ENCODE results near the gene EML6.

EML6 gene

DNA sequence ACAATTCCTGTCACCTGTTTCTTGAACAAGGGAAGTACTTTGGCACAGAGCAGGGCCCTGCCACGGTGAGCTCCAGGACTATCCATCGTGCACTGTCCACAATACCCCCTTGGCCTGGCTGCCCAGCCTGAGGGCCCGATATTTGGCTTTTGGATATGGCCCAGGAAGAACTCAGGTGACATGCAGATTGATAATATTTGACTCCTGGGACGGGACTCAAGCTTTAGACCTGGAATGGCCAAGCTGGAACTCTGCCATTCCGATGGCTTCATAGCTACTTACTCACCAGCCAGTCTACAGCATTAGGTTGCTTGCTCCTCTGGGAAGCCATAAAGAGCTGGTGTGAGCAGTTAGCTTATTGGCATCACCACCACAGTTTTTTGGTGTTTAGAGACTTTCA, 26.6 kb downstream of the EML6 start:
- H3K9ac ChIP-seq (ENCODE audit: low read depth, low read length, poor library complexity) = no peak overlapping the region
- no peak overlapping the region for H2AFZ ChIP-seq (ENCODE audit: low read length)
- H3K27ac ChIP-seq (replicated peaks; ENCODE audit: low read length) = no peak overlapping the region
- no peak overlapping the region for H3K23ac ChIP-seq (ENCODE audit: low read depth, low read length, poor library complexity)
- H3K27me3 ChIP-seq (ENCODE audit: control insufficient read depth in 3 of 3, insufficient read depth in 3 of 3, low read depth in 1 of 3, low read length in 3 of 3) = peaks cover 0 to 9% (median 0%) of the 10 kb centered on the region in 3 experiments
- H4K91ac ChIP-seq (ENCODE audit: low read depth, low read length, poor library complexity) = no peak overlapping the region
- no peaks in the 10 kb centered on the region for H3K9me3 ChIP-seq (replicated peaks in 1 of 2; ENCODE audit: control insufficient read depth in 2 of 2, insufficient read depth in 1 of 2, low read depth in 1 of 2, low read length in 2 of 2)
- H3K36me3 ChIP-seq (replicated peaks in 1 of 2; ENCODE audit: control insufficient read depth in 2 of 2, insufficient read depth in 2 of 2, low read length in 2 of 2) = no peaks in the 10 kb centered on the region
- H4K8ac ChIP-seq (ENCODE audit: low read depth, low read length) = no peak overlapping the region
- no peak overlapping the region for H3K18ac ChIP-seq (ENCODE audit: low read length)
- H2AK5ac ChIP-seq (ENCODE audit: low read depth, low read length) = no peak overlapping the region
- H2BK12ac ChIP-seq (ENCODE audit: low read length) = no peak overlapping the region
- no peak overlapping the region for H3K4me2 ChIP-seq (ENCODE audit: insufficient read depth, low read length, poor library complexity, severe bottlenecking)
- no peaks in the 10 kb centered on the region for H3K79me1 ChIP-seq (ENCODE audit: low read depth, low read length)
- H2BK5ac ChIP-seq (ENCODE audit: low read length) = no peak overlapping the region
- H3K4ac ChIP-seq (ENCODE audit: low read length) = no peak overlapping the region
- DNase-seq (ENCODE audit: low spot score) = no peak
- no CpG with 5 or more reads among the region's 5 CpGs for WGBS, 2 donors (ENCODE audit: extremely low coverage in 2 of 2, insufficient read length in 2 of 2, insufficient replicate concordance in 1 of 2)
- peaks cover 0 to 4% of the 10 kb centered on the region in 2 donors for H3K4me1 ChIP-seq (ENCODE audit: control insufficient read depth in 2 of 2, insufficient read depth in 1 of 2, low read depth in 1 of 2, low read length in 2 of 2)
- H3K4me3 ChIP-seq (ENCODE audit: low read length in 2 of 2) = no peak overlapping the region
- H2BK15ac ChIP-seq (ENCODE audit: low read length) = no peak overlapping the region
- H3K14ac ChIP-seq (ENCODE audit: low read length) = no peak overlapping the region
- H2BK120ac ChIP-seq (ENCODE audit: low read depth, low read length) = no peak overlapping the region

DNA sequence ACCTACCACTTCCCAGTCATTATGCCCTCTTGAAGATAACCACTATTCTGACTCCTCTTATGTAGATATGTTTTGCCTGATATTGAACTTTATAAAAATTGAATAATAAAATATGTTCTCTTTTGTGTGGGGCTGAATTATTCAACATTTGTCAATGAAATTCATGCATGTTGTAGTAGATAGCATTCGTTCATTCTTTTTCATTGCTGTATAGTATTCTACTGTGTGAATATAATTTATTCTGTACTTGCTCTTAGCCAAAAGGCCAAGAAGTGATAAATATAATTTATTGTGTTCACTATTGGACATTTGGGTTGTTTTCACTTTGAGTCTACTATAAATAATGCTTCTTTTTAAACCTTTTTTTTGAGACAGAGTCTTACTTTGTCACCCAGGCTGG, 29.0 kb downstream of the EML6 start:
- Histone ChIP-seq H2BK15ac (ENCODE audit: low read length) (no peak overlapping the region), H3K14ac (ENCODE audit: low read length) (no peak overlapping the region), H3K4me1 (ENCODE audit: control insufficient read depth in 2 of 2, insufficient read depth in 1 of 2, low read depth in 1 of 2, low read length in 2 of 2) (no peaks in the 10 kb centered on the region), H3K4me2 (ENCODE audit: insufficient read depth, low read length, poor library complexity, severe bottlenecking) (no peak overlapping the region), H2BK120ac (ENCODE audit: low read depth, low read length) (no peak overlapping the region), H4K91ac (ENCODE audit: low read depth, low read length, poor library complexity) (no peak overlapping the region), H2AK5ac (ENCODE audit: low read depth, low read length) (no peak overlapping the region), H4K8ac (ENCODE audit: low read depth, low read length) (no peak overlapping the region), H3K9ac (ENCODE audit: low read depth, low read length, poor library complexity) (no peak overlapping the region), H3K4me3 (ENCODE audit: low read length in 2 of 2) (no peak overlapping the region), H3K79me1 (ENCODE audit: low read depth, low read length) (no peaks in the 10 kb centered on the region), H3K36me3 (replicated peaks in 1 of 2; ENCODE audit: control insufficient read depth in 2 of 2, insufficient read depth in 2 of 2, low read length in 2 of 2) (no peaks in the 10 kb centered on the region), H3K27ac (replicated peaks; ENCODE audit: low read length) (no peak overlapping the region), H3K4ac (ENCODE audit: low read length) (no peak overlapping the region), H3K9me3 (replicated peaks in 1 of 2; ENCODE audit: control insufficient read depth in 2 of 2, insufficient read depth in 1 of 2, low read depth in 1 of 2, low read length in 2 of 2) (peaks cover 0 to 3% of the 10 kb centered on the region in 2 donors), H2BK12ac (ENCODE audit: low read length) (no peak overlapping the region), H3K18ac (ENCODE audit: low read length) (no peak overlapping the region), H2BK5ac (ENCODE audit: low read length) (no peak overlapping the region), H3K23ac (ENCODE audit: low read depth, low read length, poor library complexity) (no peak overlapping the region), H3K27me3 (ENCODE audit: control insufficient read depth in 3 of 3, insufficient read depth in 3 of 3, low read depth in 1 of 3, low read length in 3 of 3) (peaks cover 0 to 4% (median 0%) of the 10 kb centered on the region in 3 experiments), H2AFZ (ENCODE audit: low read length) (no peak overlapping the region)
- DNase-seq (ENCODE audit: low spot score) = no peak
- no CpG with 5 or more reads among the region's 1 CpG for WGBS, 2 donors (ENCODE audit: extremely low coverage in 2 of 2, insufficient read length in 2 of 2, insufficient replicate concordance in 1 of 2)

DNA sequence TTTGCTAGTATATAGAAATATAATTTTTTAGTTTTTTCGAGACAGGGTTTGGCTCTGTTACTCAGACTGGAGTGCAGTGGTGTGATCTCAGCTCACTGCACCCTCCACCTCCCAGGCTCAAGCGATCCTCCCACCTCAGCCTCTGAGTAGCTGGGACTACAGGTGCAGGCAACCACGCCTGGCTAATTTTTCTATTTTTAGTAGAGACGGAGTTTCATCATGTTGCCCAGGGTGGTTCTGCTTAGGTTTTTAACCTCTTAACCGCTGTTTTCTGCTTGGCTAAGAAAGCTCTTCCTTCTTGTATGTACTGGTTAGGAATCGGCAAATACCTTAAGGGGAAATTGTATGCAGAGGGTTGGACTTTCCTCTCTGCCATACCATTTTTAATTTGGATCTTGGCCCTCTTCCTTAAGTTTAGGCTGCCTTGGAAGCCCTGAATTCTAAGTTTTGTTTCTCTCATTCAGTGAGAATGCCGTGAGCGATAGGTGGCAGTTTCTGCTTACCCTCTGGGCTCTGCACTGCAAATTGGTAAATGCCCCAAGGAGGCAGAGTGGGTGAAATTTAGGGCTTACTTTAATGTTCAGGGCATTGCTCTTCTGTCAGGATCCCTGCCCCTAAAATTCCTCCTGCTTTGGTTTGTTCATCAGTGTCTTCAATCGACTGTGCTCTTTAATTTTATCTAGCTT, 32.3 kb downstream of the EML6 start:
- no peak overlapping the region for H4K91ac ChIP-seq (ENCODE audit: low read depth, low read length, poor library complexity)
- no peak overlapping the region for H3K4me3 ChIP-seq (ENCODE audit: low read length in 2 of 2)
- H3K4me2 ChIP-seq (ENCODE audit: insufficient read depth, low read length, poor library complexity, severe bottlenecking) = no peak overlapping the region
- H3K27me3 ChIP-seq (ENCODE audit: control insufficient read depth in 3 of 3, insufficient read depth in 3 of 3, low read depth in 1 of 3, low read length in 3 of 3) = peaks cover 0 to 4% (median 0%) of the 10 kb centered on the region in 3 experiments
- no peak overlapping the region for H2BK12ac ChIP-seq (ENCODE audit: low read length)
- no peak overlapping the region for H3K27ac ChIP-seq (replicated peaks; ENCODE audit: low read length)
- peaks cover 0 to 3% of the 10 kb centered on the region in 2 donors for H3K9me3 ChIP-seq (replicated peaks in 1 of 2; ENCODE audit: control insufficient read depth in 2 of 2, insufficient read depth in 1 of 2, low read depth in 1 of 2, low read length in 2 of 2)
- H3K4me1 ChIP-seq (ENCODE audit: control insufficient read depth in 2 of 2, insufficient read depth in 1 of 2, low read depth in 1 of 2, low read length in 2 of 2) = peaks cover 0 to 3% of the 10 kb centered on the region in 2 donors
- no peak overlapping the region for H3K23ac ChIP-seq (ENCODE audit: low read depth, low read length, poor library complexity)
- no peak for DNase-seq (ENCODE audit: low spot score)
- H2BK15ac ChIP-seq (ENCODE audit: low read length) = no peak overlapping the region
- H2BK120ac ChIP-seq (ENCODE audit: low read depth, low read length) = no peak overlapping the region
- no peak overlapping the region for H3K4ac ChIP-seq (ENCODE audit: low read length)
- H3K79me1 ChIP-seq (ENCODE audit: low read depth, low read length) = no peaks in the 10 kb centered on the region
- H2AFZ ChIP-seq (ENCODE audit: low read length) = no peak overlapping the region
- H3K9ac ChIP-seq (ENCODE audit: low read depth, low read length, poor library complexity) = no peak overlapping the region
- no peak overlapping the region for H3K14ac ChIP-seq (ENCODE audit: low read length)
- H3K18ac ChIP-seq (ENCODE audit: low read length) = no peak overlapping the region
- H3K36me3 ChIP-seq (replicated peaks in 1 of 2; ENCODE audit: control insufficient read depth in 2 of 2, insufficient read depth in 2 of 2, low read length in 2 of 2) = no peaks in the 10 kb centered on the region
- no CpG with 5 or more reads among the region's 9 CpGs for WGBS, 2 donors (ENCODE audit: extremely low coverage in 2 of 2, insufficient read length in 2 of 2, insufficient replicate concordance in 1 of 2)
- H4K8ac ChIP-seq (ENCODE audit: low read depth, low read length) = no peak overlapping the region
- H2BK5ac ChIP-seq (ENCODE audit: low read length) = no peak overlapping the region
- no peak overlapping the region for H2AK5ac ChIP-seq (ENCODE audit: low read depth, low read length)

DNA sequence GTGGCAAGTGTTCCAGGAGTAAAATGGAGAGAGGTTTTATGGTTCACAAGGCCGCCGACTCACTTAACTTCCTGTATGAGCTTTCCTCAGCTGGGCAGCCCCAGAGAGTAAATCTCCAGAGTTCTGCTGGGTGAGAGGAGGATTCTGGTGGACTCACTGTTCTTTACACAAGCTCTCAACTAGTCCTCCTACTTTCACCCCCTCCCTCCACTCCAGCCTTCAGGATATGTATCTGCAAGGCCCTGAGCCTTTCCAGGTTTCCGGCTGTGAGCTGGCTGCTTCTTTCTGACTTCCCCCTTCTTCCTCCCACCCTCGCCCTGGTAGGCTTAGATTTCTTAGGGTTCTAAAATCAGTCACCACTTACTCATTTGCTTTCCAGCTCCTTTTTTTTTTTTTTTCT, 34.0 kb downstream of the EML6 start:
- no peak for DNase-seq (ENCODE audit: low spot score)
- H2BK15ac ChIP-seq (ENCODE audit: low read length) = no peak overlapping the region
- no peak overlapping the region for H3K14ac ChIP-seq (ENCODE audit: low read length)
- no peak overlapping the region for H2BK5ac ChIP-seq (ENCODE audit: low read length)
- WGBS, 2 donors (ENCODE audit: extremely low coverage in 2 of 2, insufficient read length in 2 of 2, insufficient replicate concordance in 1 of 2) = no CpG with 5 or more reads among the region's 4 CpGs
- H3K79me1 ChIP-seq (ENCODE audit: low read depth, low read length) = no peaks in the 10 kb centered on the region
- no peak overlapping the region for H2BK120ac ChIP-seq (ENCODE audit: low read depth, low read length)
- H3K27me3 ChIP-seq (ENCODE audit: control insufficient read depth in 3 of 3, insufficient read depth in 3 of 3, low read depth in 1 of 3, low read length in 3 of 3) = no peaks in the 10 kb centered on the region
- H3K4me2 ChIP-seq (ENCODE audit: insufficient read depth, low read length, poor library complexity, severe bottlenecking) = no peak overlapping the region
- H4K8ac ChIP-seq (ENCODE audit: low read depth, low read length) = no peak overlapping the region
- no peak overlapping the region for H3K4ac ChIP-seq (ENCODE audit: low read length)
- no peak overlapping the region for H3K4me3 ChIP-seq (ENCODE audit: low read length in 2 of 2)
- no peak overlapping the region for H2BK12ac ChIP-seq (ENCODE audit: low read length)
- H3K4me1 ChIP-seq (ENCODE audit: control insufficient read depth in 2 of 2, insufficient read depth in 1 of 2, low read depth in 1 of 2, low read length in 2 of 2) = peaks cover 0 to 3% of the 10 kb centered on the region in 2 donors
- H4K91ac ChIP-seq (ENCODE audit: low read depth, low read length, poor library complexity) = no peak overlapping the region
- H3K18ac ChIP-seq (ENCODE audit: low read length) = no peak overlapping the region
- no peak overlapping the region for H3K23ac ChIP-seq (ENCODE audit: low read depth, low read length, poor library complexity)
- H2AK5ac ChIP-seq (ENCODE audit: low read depth, low read length) = no peak overlapping the region
- no peaks in the 10 kb centered on the region for H3K36me3 ChIP-seq (replicated peaks in 1 of 2; ENCODE audit: control insufficient read depth in 2 of 2, insufficient read depth in 2 of 2, low read length in 2 of 2)
- H3K27ac ChIP-seq (replicated peaks; ENCODE audit: low read length) = no peak overlapping the region
- no peak overlapping the region for H3K9ac ChIP-seq (ENCODE audit: low read depth, low read length, poor library complexity)
- peak overlapping the region; percentile 55 for H2AFZ ChIP-seq (ENCODE audit: low read length)
- H3K9me3 ChIP-seq (replicated peaks in 1 of 2; ENCODE audit: control insufficient read depth in 2 of 2, insufficient read depth in 1 of 2, low read depth in 1 of 2, low read length in 2 of 2) = peaks cover 0 to 3% of the 10 kb centered on the region in 2 donors

All from neuronal stem cell (in vitro differentiated cells).